HepG2 (cell line): ENCODE results near the gene ALG3.

ENCODE experiments used
- GABPA ChIP-seq, 2 experiments: IDR thresholded peaks; 2 replicates each; pipeline ENCODE4 v1.6.1; 2011 to 2016; ENCODE audit warnings: low read depth in 2 of 2, low read length in 1 of 2, missing biosample characterization in 1 of 2, missing genetic modification characterization in 1 of 2
- HNRNPH1 ChIP-seq: fragments of 200-400 bp; formaldehyde crosslinking; optimal IDR thresholded peaks from 2 replicates; pipeline ENCODE3; 2017; ENCODE audit warnings: mild to moderate bottlenecking, low read depth, low read length
- NCOR1 ChIP-seq: fragments of 200-600 bp; sonication (generic); IDR thresholded peaks from 2 replicates; pipeline ENCODE4 v1.7.0; 2017; ENCODE audit warnings: antibody characterized with exemption, low read length, borderline replicate concordance
- POLR2AphosphoS2 ChIP-seq: IDR thresholded peaks from 2 replicates; pipeline ENCODE4 v1.6.1; 2011; ENCODE audit warnings: low read depth, low read length, improper control_type of control experiment
- YY1 ChIP-seq: IDR thresholded peaks from 2 replicates; pipeline ENCODE4 v1.6.1; 2011; ENCODE audit warnings: low read length, low read depth, moderate library complexity, mild to moderate bottlenecking; ENCODE audit not compliant: insufficient read depth, insufficient replicate concordance
- TF ChIP-seq, protein P1 (sequence below): sonication (generic); formaldehyde crosslinking; IDR thresholded peaks from 2 replicates; pipeline ENCODE4 v1.4.0; 2020; ENCODE audit warnings: missing genetic modification reagents
- TF ChIP-seq, protein P2 (sequence below): sonication (generic); formaldehyde crosslinking; IDR thresholded peaks from 2 replicates; pipeline ENCODE4 v1.4.0; 2020; ENCODE audit warnings: missing genetic modification reagents

DNA sequence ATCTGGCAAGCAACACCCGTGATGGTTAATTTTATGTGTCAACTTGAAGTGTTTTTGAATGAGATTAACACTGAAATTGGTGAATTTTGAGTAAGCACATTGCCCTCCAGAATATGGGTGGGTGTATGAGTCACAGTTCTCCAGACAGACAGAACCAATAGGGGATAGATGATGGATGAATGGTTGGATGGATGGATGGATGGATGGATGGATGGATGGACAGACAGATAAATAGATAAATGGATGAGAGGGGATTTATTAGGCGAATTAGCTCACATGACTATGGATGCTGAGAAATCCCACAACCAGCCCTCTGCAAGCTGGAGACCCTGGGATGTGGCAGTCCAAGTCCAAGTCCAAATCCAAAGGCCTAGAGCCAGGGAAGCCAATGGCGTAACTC, 24.8 kb downstream of the ALG3 start:
- TF ChIP-seq YY1 = no peak
- no peak for TF ChIP-seq GABPA (IDR thresholded peaks at IDR 0.05; ENCODE audit: low read depth, low read length)
- TF ChIP-seq GABPA (CRISPR knock-in tag; IDR thresholded peaks at IDR 0.05; ENCODE audit: low read depth) = no peak
- TF ChIP-seq, protein P1, sequence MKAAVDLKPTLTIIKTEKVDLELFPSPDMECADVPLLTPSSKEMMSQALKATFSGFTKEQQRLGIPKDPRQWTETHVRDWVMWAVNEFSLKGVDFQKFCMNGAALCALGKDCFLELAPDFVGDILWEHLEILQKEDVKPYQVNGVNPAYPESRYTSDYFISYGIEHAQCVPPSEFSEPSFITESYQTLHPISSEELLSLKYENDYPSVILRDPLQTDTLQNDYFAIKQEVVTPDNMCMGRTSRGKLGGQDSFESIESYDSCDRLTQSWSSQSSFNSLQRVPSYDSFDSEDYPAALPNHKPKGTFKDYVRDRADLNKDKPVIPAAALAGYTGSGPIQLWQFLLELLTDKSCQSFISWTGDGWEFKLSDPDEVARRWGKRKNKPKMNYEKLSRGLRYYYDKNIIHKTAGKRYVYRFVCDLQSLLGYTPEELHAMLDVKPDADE (CRISPR knock-in tag) = no peak
- TF ChIP-seq POLR2AphosphoS2 = no peak
- TF ChIP-seq NCOR1 = no peak
- TF ChIP-seq, protein P2, sequence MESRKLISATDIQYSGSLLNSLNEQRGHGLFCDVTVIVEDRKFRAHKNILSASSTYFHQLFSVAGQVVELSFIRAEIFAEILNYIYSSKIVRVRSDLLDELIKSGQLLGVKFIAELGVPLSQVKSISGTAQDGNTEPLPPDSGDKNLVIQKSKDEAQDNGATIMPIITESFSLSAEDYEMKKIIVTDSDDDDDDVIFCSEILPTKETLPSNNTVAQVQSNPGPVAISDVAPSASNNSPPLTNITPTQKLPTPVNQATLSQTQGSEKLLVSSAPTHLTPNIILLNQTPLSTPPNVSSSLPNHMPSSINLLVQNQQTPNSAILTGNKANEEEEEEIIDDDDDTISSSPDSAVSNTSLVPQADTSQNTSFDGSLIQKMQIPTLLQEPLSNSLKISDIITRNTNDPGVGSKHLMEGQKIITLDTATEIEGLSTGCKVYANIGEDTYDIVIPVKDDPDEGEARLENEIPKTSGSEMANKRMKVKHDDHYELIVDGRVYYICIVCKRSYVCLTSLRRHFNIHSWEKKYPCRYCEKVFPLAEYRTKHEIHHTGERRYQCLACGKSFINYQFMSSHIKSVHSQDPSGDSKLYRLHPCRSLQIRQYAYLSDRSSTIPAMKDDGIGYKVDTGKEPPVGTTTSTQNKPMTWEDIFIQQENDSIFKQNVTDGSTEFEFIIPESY (CRISPR knock-in tag) = no peak
- no peak for TF ChIP-seq HNRNPH1
